GF-D8 (cell line): ENCODE results near the gene LRRC2.

Experiments used
- DNase-seq: peaks from one replicate; lab custom pipeline; 2025; lab: John Stamatoyannopoulos, UW

LRRC2 gene

GRCh38 chr3:46479021-46479420 is 87.1 kb downstream of the LRRC2 start:
- DNase-seq = no peak

GRCh38 chr3:46478341-46478740 is 87.8 kb downstream of the LRRC2 start:
- DNase-seq = no peak

- no peak for DNase-seq
Observed at GRCh38 chr3:46477756-46478155, 88.3 kb downstream of the LRRC2 start.

- no peak for DNase-seq
Observed at GRCh38 chr3:46477145-46477544, 89.0 kb downstream of the LRRC2 start.

- no peak for DNase-seq
Observed at GRCh38 chr3:46472736-46473135, 93.4 kb downstream of the LRRC2 start.

GRCh38 chr3:46471371-46471914 is 94.7 kb downstream of the LRRC2 start:
- DNase-seq = no peak

GRCh38 chr3:46470831-46471230 is 95.3 kb downstream of the LRRC2 start:
- DNase-seq = no peak

GRCh38 chr3:46469680-46470357 is 96.3 kb downstream of the LRRC2 start:
- peak; percentile 34 for DNase-seq

- DNase-seq = no peak
Observed at GRCh38 chr3:46468753-46469600, 97.1 kb downstream of the LRRC2 start.

GRCh38 chr3:46467562-46467961 is 98.5 kb downstream of the LRRC2 start:
- DNase-seq = no peak

- no peak for DNase-seq
Observed at GRCh38 chr3:46466871-46467403, 99.2 kb downstream of the LRRC2 start.

GRCh38 chr3:46466273-46466672 is 99.8 kb downstream of the LRRC2 start:
- DNase-seq = no peak
